ENCODE data around the gene CROCC2. TPM values are rescaled to one million over a fixed set of nuclear protein-coding genes. Genes with fewer than 3 reads are reported as not detected.

Gene CROCC2
- polyA plus RNA-seq, 3 donors: 0.04 TPM; not detected in 2

DNA sequence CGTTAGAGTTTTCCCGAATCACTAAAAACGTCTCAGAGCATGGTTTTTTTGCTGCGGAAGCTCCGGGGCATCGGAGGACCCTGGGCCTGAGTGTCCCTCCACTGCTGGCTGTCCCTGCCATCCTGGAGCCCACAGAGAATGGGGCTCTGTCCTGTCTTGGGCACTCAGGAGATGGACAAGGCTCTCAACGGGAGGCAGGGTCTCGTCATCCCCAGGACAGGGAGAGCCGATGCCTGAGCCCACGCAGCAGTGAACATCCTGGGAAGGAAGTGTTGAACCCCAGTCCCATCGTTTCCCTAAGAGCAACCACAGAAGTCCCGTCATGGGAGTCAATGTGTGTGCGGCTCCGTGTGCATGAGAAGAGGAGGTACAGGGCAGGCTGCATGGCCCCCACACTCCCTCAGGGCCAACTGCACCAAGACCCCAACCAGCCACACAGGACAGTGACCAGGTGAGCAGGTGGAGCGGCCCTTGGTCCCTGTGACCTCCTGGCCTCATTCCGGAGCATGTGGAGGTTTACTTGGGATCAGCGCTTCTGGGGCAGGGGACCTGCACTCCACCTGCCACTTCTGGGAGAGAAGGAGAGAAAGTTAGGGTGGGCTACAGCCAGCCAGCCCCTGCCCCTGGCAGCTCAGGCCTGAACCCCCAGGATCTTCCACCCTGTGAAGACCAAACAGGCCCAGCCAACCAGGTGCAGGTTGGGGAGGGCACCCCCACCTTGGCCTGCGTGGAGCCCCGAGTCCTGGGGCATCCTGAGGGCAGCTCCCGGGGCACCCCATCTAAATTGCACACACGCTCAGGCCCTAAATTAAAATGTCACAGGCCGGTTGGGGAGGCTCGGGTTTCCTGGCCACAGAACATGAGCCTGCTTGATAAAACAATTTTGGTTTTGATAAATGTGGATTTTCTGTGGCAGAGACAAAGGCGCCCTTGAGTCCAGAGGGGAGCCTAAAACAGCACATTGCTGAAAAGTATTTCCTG, 89.2 kb downstream of the CROCC2 start:
- DNase-seq (ENCODE audit: low read depth in 3 of 3, low spot score in 2 of 3): no peak

DNA sequence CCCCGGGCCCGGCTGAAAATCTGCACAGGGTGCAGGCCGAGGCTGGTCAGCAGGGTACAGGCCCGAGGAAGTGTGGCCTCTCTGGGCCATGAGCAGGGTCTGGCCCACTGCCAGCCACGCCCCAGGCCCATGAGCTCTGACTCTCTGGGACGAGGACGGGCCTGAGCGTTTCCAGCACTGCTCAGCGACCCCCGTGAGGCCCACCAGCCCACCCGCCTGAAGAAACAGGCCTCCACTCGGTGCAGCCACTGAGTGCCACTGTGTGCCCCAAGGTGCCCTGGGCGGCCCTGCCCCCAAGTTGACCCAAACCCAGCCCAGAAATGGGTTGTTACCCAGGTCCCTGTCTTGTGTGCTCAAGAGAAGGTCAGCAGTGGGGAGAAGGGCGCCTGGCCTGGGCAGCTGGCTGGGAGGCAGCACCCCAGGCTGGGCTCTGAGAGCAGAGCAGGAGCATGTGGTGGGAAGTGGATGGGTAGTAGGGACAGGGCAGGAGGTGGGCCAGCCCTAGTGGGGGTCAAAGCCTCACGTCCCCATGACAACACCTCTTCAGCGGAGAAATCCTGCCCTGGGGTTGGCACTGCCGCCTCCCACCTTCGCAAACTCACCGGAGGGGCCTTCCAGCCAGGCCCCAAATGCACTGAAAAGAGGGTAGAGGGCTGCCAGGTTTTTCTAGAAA, 90.2 kb downstream of the CROCC2 start:
- DNase-seq (ENCODE audit: low read depth in 3 of 3, low spot score in 2 of 3): no peak

DNA sequence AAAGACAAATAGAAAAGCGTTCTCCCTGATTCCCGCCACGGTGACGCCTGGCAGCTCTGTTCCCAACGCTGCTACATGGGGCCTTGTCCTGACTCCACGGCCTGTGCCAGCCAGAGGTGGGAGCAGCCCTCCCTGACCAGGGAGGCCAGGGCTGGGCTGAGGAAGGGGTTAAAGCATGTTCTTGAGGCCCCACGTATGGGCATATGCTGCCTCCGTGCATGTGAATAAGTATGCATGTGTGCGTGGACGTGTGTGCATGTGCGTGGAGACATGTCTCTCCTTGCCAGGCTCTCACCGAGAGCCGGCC, 90.7 kb downstream of the CROCC2 start:
- no peak for DNase-seq (ENCODE audit: low read depth in 3 of 3, low spot score in 2 of 3)

GRCh38 chr2:240997141-240997855, 91.2 kb downstream of the CROCC2 start:
- no peak for DNase-seq (ENCODE audit: low read depth in 3 of 3, low spot score in 2 of 3)

DNA sequence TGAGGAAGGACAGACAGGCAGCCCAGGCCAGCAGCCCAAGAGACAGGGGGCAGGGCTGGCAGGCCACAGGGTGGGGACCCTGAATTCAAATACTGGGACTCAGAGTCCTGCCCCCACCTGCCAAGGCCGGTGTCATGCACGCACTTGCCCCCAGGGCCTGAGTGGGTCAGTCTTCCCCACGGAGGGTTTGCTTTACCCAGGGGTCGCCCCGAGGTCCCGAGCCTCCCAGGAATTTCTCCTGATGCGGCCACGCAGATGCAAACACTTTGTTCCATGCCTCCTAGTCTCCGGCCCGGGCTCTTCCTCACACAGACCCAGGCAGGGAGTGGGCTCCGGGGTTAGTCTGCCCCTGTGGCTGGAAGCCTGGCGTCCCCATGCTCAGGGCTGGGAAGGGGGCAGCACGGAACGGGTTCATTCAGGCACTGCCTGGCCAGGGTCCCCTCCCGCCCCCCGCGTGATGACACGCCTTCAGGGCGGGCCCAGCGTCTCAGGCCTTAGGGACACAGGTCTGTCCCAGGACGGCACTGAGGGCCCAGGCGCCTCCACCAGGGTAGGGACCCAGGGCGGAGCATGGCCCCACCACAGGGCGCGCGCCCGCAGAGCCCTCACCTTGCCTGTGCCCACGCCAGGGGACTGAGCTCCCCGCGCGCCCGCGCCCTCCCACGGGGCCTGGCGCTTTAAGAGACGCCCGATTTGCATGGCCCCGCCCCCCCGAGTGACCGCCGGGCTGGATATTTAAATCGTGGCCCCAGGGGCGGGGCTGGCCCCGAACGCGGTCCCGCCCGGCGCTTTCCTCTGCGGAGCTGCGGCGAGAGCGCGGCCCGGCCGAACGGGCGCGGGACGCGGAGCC, 91.9 kb downstream of the CROCC2 start, which contains the start of gene SNED1:
Gene SNED1, plus strand, starts transcription at position 763 of the 850 bp plus-strand sequence. CDS start 220 bp downstream, outside the sequence.
- DNase-seq (ENCODE audit: low read depth in 3 of 3, low spot score in 2 of 3): peak; percentile 41 to 75 (median 71)

- no peak for DNase-seq (ENCODE audit: low read depth in 3 of 3, low spot score in 2 of 3)
Observed at GRCh38 chr2:240998706-240998994, 92.5 kb downstream of the CROCC2 start.

DNA sequence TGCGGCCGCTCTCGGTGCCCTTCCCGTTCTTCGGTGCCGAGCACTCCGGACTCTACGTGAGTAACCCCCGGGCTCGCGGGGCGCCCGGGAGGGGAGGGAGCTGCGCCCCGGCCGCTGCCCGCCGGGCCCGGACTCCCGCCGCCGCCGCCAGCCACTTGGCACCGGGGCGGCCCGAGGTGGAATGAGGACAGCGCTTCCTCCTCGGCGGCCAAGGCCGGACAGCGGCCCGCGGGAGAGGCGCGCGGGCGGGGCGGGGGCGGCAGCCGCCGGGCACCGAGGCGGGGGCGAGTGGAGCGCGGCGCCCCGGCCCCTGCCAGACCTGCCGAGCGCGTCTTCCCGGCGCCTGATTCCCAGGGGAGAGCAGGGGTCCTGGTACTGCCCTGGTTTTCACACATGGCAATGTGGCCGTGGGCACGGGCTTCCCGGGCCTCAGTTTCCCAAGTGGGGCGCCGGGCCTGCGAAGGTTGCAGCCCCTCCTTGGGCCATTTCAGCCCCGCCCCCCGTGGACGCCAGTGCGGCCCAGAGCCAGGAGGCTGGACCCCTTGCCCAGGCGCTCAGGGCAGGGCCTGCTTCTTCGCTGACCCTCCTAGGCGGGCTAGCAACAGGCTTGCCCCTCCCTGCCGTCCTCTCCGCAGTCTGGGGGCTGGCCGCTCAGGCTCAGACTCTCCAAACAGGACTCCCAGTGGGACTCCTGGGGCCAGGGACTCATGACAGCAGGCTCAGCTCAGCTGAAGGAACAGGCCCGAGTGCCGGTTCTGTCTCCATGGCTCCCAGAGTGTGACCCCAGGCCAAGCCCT, 93.1 kb downstream of the CROCC2 start:
- DNase-seq (ENCODE audit: low read depth in 3 of 3, low spot score in 2 of 3): no peak

- DNase-seq (ENCODE audit: low read depth in 3 of 3, low spot score in 2 of 3): no peak
Observed at GRCh38 chr2:240999873-241000541, 93.9 kb downstream of the CROCC2 start.

- DNase-seq (ENCODE audit: low read depth in 3 of 3, low spot score in 2 of 3): no peak
Observed at GRCh38 chr2:241000831-241001321, 94.7 kb downstream of the CROCC2 start.

DNA sequence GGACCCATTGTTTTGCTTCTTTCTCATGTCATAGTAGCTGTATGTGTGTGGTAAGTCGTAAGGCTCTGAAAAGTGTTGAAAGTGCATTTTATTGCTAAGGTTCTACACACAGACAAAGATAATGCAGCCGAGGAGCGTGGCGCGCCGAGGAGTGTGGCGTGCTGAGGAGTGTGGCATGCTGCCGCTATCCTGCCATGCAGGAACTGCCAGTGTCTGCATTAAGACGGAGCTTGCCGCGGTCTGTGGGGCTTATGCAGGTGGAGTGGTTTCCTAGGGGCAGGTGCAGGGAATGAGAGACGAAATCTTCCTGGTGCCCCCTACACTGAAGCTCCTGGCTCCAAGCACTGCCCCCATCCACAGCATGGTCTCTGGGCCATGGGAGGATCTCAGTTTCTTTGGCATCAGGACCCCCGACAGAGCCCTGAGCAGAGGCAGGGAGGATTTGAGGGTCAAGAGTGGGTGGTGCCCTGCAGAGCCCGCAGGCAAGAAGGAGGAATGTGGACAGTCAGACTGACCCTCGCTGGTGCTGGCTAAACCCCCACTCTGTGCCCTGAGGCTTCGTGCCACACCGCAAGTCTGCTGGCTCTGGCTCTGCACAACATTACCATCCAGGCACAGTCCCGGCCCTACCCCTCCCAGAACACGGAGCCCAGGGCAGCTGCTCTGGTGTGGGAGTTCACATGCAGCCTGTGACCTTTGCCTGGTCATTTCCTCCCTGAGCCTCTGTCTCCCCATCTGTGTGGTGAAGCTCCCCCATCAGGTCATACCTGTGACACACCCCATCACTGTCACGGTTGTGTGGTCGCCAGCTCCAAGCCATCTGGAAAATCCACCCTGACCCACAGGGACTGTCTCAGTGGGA, 95.5 kb downstream of the CROCC2 start:
- no peak for DNase-seq (ENCODE audit: low read depth in 3 of 3, low spot score in 2 of 3)

GRCh38 chr2:241002275-241003046, 96.3 kb downstream of the CROCC2 start:
- no peak for DNase-seq (ENCODE audit: low read depth in 3 of 3, low spot score in 2 of 3)

- DNase-seq (ENCODE audit: low read depth in 3 of 3, low spot score in 2 of 3): no peak
Observed at GRCh38 chr2:241003047-241003360, 96.9 kb downstream of the CROCC2 start.

DNA sequence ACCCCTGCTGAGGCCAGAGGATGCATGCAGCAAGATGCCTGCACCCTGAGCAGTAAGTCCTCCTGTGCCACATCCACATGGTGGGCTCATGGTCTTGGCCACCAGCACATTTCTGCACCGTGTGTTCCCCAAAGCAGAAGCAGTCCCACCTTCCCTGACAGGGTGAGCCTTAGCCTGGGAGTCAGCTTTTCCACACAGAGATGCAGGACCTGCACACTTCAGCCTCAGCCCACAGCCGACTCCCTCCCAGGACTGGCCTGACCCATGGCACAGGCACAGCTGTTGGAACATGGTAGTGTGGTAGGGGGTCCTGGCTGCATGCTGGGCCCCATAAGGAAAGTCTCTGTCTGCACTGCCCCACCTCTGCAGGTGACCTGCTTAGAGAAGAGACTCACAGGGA, 97.2 kb downstream of the CROCC2 start:
- DNase-seq (ENCODE audit: low read depth in 3 of 3, low spot score in 2 of 3): no peak

DNA sequence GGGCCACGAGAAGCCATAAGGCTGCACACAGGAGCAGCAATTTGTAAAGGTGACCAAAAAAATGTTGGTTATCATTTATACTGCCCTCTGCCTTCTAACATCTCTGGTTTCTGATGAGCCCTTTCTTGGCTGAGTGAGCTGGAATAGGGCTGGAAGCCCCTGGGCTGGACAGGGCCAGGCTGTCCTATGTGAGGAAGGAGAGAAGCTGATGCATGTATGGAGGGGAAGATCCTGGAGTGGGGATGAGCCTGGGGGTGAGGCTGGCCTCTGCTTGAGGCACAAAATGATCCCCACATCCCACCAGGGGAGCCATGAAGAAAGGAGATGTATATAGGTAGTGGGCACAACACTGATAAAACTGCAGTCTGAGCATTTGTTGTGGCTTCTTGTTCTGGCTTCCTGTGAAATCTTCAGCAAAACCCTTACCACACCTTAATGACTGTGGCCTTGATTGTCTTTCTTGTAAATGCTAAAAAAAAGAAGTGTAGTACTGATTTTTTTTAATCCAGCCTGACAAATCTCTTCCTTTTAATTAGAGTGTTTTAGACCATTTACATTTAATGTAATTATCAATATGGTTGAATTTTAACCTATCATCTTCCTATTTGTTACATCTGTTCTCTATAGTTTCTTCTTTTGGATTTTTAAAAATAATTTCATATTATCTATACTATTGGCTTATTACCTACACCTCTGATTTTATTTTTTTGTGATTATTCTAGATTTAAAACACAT, 97.9 kb downstream of the CROCC2 start:
- no peak for DNase-seq (ENCODE audit: low read depth in 3 of 3, low spot score in 2 of 3)

GRCh38 chr2:241005569-241005968, 99.4 kb downstream of the CROCC2 start:
- DNase-seq (ENCODE audit: low read depth in 3 of 3, low spot score in 2 of 3): no peak

- no peak for DNase-seq (ENCODE audit: low read depth in 3 of 3, low spot score in 2 of 3)
Observed at GRCh38 chr2:241006412-241006811, 100.3 kb downstream of the CROCC2 start.

DNA sequence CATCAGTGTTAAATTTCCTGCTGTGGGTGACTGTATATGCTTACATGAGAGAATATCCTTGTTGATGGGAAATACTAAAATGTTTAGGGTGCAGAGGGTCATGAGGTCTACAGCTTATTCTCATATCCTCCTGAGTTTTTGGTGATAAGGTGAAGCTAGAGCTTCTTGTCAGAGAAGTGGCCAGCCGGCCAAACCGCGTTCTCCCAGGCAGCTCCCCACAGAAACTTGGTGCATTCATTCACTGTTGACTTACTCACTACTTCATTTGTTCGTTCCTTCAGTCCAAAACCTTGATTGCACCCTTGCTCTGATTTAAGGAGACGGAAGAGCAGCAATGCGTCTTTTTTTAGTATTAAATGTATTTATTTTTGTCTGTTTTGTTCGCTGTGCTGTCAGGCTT, 101.0 kb downstream of the CROCC2 start:
- DNase-seq (ENCODE audit: low read depth in 3 of 3, low spot score in 2 of 3): no peak

Measured in right renal cortex interstitium (tissue), 3 donors.